GM21717 (cell line): ENCODE measurements around the gene MED16.
"Not testable (repeated sequence)": the region's sequence is repeated elsewhere in the genome, so short reads cannot be mapped to it uniquely, and the experiment has no call there.

Source experiments
- ATAC-seq: cut with Tn5 transposase; IDR thresholded peaks from one replicate; pipeline ENCODE4 v1.9.1; 2021; ENCODE audit warnings: mild to moderate bottlenecking, moderate library complexity; ENCODE audit not compliant: unreplicated experiment

The MED16 gene

DNA sequence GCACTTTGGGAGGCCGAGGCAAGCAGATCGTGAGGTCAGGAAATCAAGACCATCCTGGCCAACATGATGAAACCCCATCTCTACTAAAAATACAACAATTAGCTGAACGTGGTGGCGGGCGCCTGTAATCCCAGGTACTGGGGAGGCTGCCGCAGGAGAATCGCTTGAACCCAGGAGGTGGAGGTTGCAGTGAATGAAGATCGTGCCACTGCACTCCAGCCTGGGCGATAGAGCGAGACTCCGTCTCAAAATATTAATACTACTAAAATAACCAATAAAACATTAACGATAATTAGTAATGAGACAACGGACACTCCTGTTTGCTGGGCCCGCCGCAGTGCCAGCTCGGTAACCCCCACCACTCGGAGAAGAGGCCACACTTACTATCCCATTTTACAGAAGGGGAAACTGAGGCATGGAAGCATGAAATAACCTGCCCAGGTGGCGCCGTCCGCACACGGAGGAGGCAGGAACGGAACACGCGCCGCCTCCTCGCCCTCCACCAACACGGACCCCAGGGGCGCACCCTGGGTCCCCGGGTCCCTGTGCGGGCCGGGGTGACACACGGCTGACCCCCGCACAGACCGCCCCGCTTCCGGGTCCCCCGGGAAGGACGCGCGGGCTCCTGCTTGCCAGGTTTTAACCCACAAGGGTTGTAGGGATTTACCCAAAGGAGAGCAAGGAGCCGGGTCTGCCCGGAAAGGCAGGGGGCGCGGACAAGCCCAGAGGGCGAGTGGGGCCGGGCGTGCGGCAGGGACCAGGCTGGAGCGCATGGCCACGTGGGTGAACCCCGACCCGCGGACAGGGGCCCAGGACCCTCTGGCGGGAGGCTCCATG, 18.4 kb upstream of the MED16 start:
- ATAC-seq, result no peak

GRCh38 chr19:907183-907853, 14.3 kb upstream of the MED16 start:
- no peak for ATAC-seq

- no peak for ATAC-seq
Observed at GRCh38 chr19:906480-906879, 13.5 kb upstream of the MED16 start.

DNA sequence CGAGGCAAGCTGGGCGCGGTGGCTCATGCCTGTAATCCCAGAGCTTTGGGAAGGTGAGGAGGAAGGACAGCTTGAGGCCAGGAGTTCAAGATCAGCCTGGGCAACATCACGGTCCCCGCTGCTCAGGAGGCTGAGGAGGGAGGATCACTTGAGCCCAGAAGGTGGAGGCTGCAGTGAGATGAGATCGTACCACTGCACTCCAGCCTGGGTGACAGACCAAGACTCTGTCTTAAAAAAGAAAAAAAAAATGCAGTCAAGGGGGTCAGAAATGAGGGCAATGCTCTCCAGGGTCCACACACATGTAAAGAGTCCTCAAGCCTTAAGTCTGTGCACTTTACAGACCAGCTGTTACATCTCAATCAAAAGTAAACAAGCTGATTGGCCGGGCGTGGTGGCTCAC, 11.6 kb upstream of the MED16 start:
- ATAC-seq, result no peak

- ATAC-seq, result no peak
Observed at GRCh38 chr19:903266-903797, 10.3 kb upstream of the MED16 start.

GRCh38 chr19:902446-903226, 9.6 kb upstream of the MED16 start:
- no peak for ATAC-seq

- ATAC-seq, result no peak
Observed at GRCh38 chr19:902093-902370, 9.0 kb upstream of the MED16 start.

DNA sequence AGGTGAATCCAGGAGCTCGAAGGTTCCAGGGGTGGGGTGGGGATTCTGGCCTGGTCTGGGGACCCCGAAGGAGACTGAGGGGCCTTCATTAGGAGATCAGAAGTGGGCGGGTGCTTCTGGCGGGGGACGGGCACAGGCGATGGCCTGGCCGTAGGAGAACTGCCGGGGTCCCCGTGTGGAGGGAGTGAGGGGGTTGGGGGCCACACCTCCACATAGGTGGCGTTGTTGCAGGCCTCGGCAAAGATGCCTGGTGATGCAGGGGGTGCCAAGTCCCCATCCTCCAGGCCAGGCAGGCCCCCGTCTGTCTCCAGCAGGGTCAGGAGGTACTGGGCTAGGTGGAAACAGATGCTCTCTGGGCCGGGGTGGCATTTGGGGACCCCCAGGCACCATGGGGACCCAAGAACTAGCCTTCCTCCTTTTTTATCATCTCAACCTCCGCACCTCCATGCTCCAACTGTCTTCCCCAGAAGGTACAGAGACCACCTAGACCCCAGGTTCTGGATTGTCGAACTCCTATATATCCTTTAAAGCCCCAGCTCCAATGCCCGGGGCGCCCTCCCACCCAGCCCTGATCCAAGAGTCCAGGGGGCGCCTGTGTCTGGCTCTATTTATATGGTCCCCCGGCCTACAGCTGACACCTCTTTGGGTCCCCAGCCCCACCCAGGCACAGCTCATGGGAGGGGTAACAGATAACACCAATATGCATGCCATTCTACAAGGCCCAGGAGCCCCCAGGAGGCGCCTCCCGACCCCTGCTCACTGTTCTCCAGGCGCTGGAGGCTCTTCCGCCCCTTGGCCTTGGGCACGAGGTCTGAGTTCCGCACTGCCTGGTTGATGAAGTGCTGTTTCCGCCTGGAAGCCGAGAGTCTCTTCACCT, 8.5 kb upstream of the MED16 start:
- ATAC-seq, result no peak

GRCh38 chr19:900302-901111, 7.5 kb upstream of the MED16 start:
- no peak for ATAC-seq

DNA sequence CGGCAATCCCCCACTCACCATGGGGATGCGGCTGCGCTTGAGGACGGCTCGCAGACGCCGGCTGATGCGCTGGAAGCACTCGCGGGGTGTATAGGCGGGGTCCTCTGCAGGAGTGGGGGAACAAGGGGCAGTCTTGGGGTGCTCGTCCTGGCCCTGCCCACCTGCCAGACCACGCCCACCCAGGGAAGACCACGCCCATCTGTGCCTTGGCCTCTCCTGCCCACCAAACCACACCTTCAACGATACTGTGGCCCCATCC, 7.0 kb upstream of the MED16 start:
- no peak for ATAC-seq

- no peak for ATAC-seq
Observed at GRCh38 chr19:899336-900042, 6.5 kb upstream of the MED16 start.

DNA sequence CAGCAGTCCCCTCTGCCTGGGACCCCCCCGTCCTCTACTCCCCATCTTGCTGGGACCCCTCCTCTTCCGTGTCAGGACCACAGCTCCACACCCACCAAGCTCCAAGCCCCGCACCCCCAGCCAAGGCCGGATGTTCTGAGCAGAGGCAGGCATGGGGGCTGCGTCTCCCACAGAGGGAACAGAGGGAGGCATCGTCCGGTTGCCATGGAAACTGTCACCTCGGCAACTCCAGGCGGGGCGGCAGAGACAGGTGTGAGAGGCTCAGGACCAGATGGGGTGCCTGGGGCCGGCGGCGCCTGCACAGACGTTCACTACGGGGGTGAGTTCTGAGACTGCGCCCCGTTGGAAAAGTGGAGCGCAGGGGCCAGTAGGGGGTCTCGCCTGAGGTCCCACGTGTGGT, 5.7 kb upstream of the MED16 start:
- ATAC-seq, result no peak

DNA sequence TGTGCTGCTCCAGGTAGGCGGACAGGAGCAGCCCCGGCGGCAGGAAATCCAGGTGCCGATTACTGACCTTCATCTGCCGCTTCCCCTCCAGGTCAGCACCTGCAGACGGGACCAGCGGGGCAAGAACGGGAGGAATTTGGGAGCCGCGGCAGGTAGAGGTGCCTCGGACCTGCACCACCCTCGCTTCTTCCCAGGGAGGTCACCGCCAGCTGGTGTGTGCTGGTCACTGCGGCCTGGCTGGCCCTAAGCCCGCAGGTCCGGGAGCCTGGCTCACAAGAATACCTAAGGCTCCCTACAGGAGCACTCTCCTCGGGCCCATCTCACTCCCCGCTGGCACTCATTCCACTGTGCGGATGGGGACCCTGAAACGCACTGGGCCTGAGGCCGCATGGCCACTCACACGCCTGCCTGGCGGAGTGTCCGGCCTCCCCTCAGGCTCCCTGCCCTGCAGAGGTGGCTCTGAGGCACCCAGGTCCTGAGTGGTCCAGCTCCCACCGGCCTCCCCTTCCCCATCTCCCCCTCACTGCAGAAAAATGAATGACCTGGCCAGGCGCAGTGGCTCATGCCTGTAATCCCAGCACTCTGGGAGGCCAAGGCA, 4.6 kb upstream of the MED16 start:
- no peak for ATAC-seq

- no peak for ATAC-seq
Observed at GRCh38 chr19:896999-897398, 4.0 kb upstream of the MED16 start.

DNA sequence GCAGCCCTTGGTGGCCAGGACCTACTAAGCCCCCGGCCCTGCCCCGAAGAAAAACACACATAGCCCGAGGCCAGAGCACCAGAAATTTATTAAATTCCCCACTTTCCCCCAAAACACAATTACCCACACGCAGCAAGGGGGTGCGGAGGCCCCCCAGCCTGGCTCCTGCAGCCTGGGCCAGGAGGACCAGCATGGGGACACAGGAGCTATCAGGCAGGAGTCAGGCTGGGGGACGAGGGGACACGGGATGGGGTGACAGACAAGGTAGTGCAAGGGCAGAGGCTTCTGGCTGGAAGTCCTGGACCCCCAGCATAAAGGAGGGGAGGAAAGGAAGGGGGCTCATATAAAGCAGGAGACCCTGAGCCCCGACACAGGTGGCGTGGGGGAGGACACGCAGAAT, 3.4 kb upstream of the MED16 start:
- ATAC-seq, result no peak

- ATAC-seq, result no peak
Observed at GRCh38 chr19:892243-892893, 619 bp downstream of the MED16 start.

DNA sequence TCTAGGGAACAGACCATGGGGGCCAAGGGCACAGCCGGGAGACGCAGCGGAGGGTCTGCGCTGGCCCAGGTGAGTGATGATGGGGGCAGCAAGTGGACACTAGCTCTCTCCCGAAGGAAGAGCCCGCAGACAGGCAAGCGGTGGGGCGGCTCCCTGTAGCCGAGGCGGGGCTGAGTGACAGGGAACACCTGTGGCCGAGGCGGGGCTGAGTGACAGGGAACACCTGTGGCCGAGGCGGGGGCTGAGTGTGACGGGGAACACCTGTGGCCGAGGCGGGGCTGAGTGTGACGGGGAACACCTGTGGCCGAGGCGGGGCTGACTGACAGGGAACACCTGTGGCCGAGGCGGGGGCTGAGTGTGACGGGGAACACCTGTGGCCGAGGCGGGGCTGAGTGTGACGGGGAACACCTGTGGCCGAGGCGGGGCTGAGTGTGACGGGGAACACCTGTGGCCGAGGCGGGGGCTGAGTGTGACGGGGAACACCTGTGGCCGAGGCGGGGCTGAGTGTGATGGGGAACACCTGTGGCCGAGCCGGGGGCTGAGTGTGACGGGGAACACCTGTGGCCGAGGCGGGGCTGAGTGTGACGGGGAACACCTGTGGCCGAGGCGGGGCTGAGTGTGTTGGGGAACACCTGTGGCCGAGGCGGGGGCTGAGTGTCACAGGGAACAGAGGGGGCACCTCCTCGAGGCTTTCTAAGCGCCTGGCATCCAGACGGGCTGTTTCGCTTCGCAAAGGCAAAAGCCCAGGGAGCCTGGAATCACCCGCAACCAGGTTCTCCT, 1.4 kb downstream of the MED16 start:
- not testable (repeated sequence) for ATAC-seq

DNA sequence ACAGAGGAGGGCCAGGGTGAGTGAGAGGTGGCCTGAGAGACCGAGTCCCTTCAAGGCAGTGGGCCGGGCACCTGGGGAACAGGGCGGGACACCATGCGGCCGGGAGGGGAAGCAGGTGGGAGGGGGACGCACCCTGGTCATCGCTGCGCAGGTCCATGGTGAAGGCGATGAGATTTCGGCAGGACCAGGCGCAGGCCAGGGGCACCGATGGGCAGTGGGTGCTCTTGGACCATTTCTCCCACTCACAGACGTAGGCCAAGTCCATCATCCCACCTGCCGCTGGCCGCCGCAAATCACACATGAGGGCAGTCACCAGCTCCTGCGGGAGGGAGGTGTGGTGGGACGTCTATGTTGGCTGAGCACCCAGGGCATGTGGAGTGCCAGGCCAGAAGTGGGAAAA, 2.2 kb downstream of the MED16 start:
- no peak for ATAC-seq
